NCI-H2029 treated with DMSO at 0.1 percent for 48 hours (cell line): ENCODE data around the gene SHISAL2A.
A peak's percentile ranks its signal among the peaks of the same experiment; 100 is the strongest.

Experiments used
- DNase-seq: peaks from one replicate; lab custom pipeline; 2025; lab: John Stamatoyannopoulos, UW

Gene SHISAL2A

GRCh38 chr1:52659851-52660596 is 27.1 kb downstream of the SHISAL2A start:
- no peak for DNase-seq

GRCh38 chr1:52660807-52661206 is 27.8 kb downstream of the SHISAL2A start:
- DNase-seq = no peak

DNA sequence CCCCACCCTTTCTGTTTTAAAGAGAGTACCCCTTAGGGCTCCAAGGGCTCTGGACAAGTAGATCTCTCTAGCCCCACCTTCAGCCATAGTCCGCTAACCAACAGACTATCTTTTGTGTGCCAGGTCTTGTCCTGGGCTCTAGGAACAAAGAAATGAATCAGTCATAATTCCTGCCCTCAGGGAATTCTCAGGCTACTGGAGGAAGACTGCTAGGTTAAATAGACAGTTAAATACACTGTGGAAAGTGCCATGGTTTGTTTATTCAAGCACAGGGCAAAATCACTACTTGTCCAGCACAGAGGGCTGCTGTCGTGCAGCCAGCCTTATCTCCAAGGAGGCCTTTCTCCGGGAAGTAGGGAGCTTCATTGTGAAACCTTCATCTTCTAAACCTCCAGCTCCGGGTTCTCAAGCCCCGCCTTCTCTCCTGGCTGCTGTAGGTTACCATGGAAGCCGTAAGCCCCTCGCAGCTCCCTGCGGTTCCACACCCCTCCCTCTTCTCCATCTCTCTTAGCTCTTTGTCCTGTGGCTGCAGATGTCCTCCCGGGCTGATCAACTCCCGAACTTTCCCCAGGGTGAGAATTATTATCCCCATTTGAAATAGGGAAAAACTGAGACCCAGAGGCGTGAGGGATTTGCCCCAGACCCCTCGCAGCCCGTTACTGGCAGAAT is 29.8 kb downstream of the SHISAL2A start:
- DNase-seq = peak; percentile 39

DNA sequence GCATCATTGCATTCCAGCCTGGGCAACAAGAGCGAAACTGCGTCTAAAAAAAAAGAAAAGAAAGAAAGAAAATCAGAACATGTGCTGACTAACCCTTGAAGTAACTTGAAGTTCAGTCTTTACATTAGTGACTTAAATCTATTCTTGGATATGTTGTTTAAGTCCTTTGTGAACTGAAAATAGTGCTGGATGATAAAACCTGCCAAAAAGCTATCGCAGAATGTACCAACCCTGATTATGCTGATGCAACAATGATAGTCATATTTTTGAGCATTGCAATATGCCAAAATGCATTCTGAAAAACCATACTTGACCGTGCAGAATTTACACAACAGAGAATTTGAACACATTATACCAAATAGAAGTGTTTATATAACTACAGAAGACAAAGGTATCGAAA is 30.7 kb downstream of the SHISAL2A start:
- no peak for DNase-seq

GRCh38 chr1:52665006-52665941 is 32.3 kb downstream of the SHISAL2A start:
- DNase-seq = no peak

GRCh38 chr1:52667290-52667689 is 34.3 kb downstream of the SHISAL2A start:
- no peak for DNase-seq

GRCh38 chr1:52667984-52668383 is 35.0 kb downstream of the SHISAL2A start:
- DNase-seq = no peak

- no peak for DNase-seq
These were observed 35.7 kb downstream of the SHISAL2A start for GRCh38 chr1:52668711-52669110.

DNA sequence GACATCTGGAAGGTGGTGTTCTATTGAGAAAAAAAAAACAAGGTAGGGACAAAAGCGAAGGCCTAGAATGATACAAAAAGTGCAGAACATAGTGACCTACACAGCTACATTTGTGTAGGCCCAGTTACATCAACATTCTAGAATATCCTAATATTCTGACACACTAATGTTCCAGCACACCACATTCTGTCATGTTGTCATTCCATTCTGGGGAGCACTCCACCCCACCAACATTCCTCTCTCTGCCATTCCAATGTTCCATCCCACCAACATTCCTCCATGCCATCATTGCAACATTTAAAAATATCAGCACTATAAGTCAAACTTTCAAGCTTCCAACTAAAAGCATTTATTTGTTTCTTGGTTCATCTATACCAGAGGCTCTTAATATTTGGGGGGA is 36.7 kb downstream of the SHISAL2A start:
- DNase-seq = no peak

GRCh38 chr1:52670604-52671003 is 37.6 kb downstream of the SHISAL2A start:
- no peak for DNase-seq

- no peak for DNase-seq
These were observed 40.0 kb downstream of the SHISAL2A start for GRCh38 chr1:52672946-52673345.

GRCh38 chr1:52673513-52673912 is 40.5 kb downstream of the SHISAL2A start:
- no peak for DNase-seq

DNA sequence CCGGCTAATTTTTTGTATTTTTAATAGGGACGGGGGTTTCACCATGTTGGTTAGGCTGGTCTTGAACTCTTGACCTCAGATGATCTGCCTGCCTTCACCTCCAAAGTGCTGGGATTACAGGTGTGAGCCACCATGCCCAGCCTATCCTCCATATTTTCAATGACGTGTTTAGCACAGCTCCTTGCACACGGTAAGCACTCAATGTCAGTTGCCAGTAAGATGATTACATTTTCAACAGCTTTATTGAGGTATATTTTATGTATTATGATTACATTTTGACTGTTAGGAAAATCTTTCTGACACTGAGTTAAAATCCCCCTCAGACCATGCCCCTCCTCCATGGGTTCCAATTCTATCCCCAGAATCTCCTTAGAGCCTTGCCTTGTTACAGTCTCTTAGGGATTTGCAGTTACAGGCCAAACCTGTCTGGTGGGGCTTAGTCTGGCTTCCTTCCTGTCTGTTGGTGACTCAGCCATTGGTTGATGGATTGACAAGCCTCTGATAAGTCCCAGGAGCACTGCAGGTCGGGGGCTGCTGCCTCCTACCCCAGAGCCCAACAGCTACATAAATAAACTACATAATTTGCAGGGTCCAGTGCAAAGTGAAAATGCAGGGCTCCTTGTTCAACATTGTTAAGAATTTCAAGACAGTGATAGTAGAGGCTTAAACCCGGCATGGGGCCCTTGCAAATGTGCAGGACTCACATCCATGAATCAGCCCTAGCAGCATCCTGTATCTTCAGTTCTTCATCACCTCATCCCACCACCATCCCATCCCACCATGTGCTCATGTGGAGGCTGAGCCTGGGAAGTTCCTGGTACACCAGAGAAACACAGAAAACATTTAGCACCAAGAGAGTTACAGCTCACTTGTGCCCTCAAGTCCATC is 41.8 kb downstream of the SHISAL2A start:
- no peak for DNase-seq

- DNase-seq = no peak
These were observed 43.4 kb downstream of the SHISAL2A start for GRCh38 chr1:52676249-52676903.

- DNase-seq = no peak
These were observed 44.3 kb downstream of the SHISAL2A start for GRCh38 chr1:52677076-52677806.

- no peak for DNase-seq
These were observed 46.1 kb downstream of the SHISAL2A start for GRCh38 chr1:52679048-52679447.

DNA sequence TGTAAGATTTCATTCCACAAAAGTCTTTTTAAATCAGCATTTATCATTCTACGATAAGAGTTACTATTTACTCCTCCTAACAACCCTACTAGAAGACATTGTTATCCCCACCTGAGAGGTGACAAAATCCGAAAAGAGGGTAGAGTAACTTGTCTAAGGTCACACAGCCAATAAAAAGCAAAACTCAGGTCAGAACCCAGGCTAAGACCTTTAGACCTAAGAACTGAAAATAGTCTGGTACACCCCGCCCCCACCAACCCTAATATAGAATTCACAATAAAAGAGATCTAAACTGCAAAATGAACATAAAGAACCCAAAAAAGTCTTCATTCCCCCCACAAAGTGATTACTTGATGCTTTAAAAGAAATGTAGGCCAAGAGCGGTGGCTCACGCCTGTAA is 46.5 kb downstream of the SHISAL2A start:
- DNase-seq = no peak

DNA sequence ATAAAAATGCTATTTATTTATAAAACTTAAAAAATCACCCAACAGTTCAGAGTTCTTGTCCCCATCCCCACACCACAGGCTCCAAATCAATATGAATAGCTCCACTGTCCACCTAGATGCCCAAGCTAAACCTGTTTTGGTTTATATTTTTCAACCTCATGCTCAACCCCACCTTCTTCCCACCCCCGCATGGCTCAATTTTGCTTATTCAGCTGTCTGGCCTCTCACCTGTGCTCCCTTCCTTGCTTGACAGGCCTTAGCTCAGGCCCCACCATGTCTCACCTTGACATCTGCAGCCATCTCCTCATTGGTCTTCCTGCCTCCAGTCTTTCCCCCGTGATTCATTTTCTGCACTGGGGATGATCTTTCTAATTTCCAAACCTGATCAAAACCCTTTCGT is 47.4 kb downstream of the SHISAL2A start:
- no peak for DNase-seq

DNA sequence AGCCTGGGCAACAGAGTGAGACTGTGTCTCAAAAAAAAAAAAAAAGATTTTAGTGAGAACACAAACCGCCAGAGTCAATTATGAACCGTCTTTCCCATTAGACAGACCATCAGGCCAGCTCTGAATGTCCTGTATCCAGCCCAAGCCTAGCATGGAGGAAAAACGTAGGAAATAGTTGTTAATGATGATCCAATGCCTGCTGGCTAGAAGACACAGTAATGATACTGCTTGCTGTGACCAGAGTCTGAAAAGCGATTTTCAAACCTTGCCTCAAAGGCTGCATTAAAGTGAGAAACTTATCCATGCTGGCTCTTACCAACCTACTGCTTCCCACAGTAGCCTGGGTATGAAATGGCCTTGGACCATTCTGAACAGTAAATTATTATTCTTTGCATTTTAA is 48.2 kb downstream of the SHISAL2A start:
- DNase-seq = no peak

DNA sequence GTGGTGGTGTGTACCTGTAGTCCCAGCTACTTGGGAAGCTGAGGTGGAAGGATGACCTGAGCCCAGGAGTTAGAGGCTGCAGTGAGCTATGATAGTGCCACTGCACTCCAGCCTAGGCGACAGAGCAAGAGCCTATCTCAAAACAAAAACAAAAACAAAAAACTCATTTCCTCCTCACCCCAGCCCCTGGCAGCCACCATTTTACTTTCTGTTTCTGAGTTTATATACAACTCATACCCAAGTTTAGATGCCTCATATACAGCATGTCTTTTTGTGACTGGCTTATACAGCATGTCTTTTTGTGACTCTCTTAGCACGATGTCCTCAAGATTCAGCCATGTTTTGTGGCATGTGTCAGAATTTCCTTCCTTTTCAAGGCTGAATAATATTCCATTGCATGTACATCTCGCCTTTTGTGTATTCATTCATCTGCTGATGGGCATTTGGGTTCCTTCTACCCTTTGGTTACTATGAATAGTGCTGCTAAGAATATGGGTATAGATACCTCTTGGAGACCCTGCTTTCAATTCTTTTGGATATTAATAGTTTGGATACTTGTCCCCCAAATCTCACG is 50.5 kb downstream of the SHISAL2A start:
- DNase-seq = no peak
